ENCODE results near the gene WDR7. TPM values are rescaled to one million over a fixed set of nuclear protein-coding genes. Genes with fewer than 3 reads are reported as not detected.

Gene WDR7
- total RNA-seq, 1 experiment from 2014 or later, result 11.5 TPM

DNA sequence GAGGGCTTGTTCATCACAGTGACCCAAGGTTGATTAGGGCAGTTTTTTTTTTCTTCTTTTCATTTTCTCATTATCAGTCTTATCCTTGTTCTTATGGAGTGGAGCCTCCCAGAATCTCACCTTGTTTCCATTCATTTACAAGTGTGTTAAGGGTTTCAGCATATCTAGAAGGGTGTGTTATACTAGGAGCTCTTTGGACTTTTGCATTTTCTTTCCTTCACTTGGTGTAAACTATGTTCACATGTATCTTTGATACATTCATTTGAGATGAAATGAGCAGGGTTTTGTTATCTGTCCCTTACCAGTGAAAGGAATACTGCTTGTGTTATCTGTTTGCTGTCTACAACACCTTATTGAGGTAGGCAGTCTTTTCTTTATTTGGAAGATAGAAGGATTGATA, 96.7 kb downstream of the WDR7 start:
- Histone ChIP-seq H4K20me1 (ENCODE audit: insufficient read depth) (no peaks in the 10 kb centered on the region), H3K9me3 (ENCODE audit: control insufficient read depth in 1 of 2, insufficient read depth in 1 of 2, low read depth in 1 of 2, low read length in 2 of 2) (no peaks in the 10 kb centered on the region), H3K27ac (ENCODE audit: low read depth, low read length) (no peak overlapping the region), H3K9me2 (ENCODE audit: insufficient read depth) (no peaks in the 10 kb centered on the region), H2AFZ (ENCODE audit: low read depth, low read length, poor library complexity, severe bottlenecking) (no peak overlapping the region), H3K9ac (ENCODE audit: low read length) (no peak overlapping the region), H3K4me3 (replicated peaks in 1 of 2; ENCODE audit: low read depth in 1 of 2, low read length in 2 of 2) (no peak overlapping the region), H3K4me2 (ENCODE audit: low read length) (no peak overlapping the region), H3K36me3 (ENCODE audit: control insufficient read depth in 1 of 2, insufficient read depth in 2 of 2, low read length in 2 of 2) (no peaks in the 10 kb centered on the region), H3K79me2 (ENCODE audit: insufficient read depth, low read length) (no peaks in the 10 kb centered on the region), H3K27me3 (ENCODE audit: insufficient read depth, low read length) (no peaks in the 10 kb centered on the region), H3K4me1 (ENCODE audit: control insufficient read depth in 1 of 2, insufficient read depth in 2 of 2, low read length in 2 of 2) (no peaks in the 10 kb centered on the region)
- ChIA-PET POLR2A (no interaction called here), RAD21 (ENCODE audit: low non-redundant PET in 1 of 2, low total read pairs in 2 of 2, uncharacterized antibody in 2 of 2, unreplicated experiment in 2 of 2) (no interaction called here), CTCF (interaction anchor here (0.7 to 1.7 kb wide), 2 partner anchors 697 to 815 kb away, joined by 3 to 5 read pairs; no protein-coding TSS in a partner anchor)
- ATAC-seq (no peak), DNase-seq (ENCODE audit: low read depth, low spot score) (no peak)
- intact Hi-C loops (cut with micrococcal nuclease), result loop anchor here (1.0 to 5.0 kb wide), 3 partner anchors 698 to 1389 kb away; no protein-coding TSS in a partner anchor
- TF ChIP-seq EZH2 (IDR thresholded peaks at IDR 0.05), result no peak
- TF ChIP-seq SP1 (IDR thresholded peaks at IDR 0.05; ENCODE audit: low read depth), result no peak
- TF ChIP-seq RAD21 (IDR thresholded peaks at IDR 0.05; ENCODE audit: low read depth), result no peak
- TF ChIP-seq EGR1 (IDR thresholded peaks at IDR 0.05; ENCODE audit: low read depth), result no peak
- TF ChIP-seq, protein P1, sequence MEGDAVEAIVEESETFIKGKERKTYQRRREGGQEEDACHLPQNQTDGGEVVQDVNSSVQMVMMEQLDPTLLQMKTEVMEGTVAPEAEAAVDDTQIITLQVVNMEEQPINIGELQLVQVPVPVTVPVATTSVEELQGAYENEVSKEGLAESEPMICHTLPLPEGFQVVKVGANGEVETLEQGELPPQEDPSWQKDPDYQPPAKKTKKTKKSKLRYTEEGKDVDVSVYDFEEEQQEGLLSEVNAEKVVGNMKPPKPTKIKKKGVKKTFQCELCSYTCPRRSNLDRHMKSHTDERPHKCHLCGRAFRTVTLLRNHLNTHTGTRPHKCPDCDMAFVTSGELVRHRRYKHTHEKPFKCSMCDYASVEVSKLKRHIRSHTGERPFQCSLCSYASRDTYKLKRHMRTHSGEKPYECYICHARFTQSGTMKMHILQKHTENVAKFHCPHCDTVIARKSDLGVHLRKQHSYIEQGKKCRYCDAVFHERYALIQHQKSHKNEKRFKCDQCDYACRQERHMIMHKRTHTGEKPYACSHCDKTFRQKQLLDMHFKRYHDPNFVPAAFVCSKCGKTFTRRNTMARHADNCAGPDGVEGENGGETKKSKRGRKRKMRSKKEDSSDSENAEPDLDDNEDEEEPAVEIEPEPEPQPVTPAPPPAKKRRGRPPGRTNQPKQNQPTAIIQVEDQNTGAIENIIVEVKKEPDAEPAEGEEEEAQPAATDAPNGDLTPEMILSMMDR (IDR thresholded peaks at IDR 0.05 in 2 of 3, conservative IDR thresholded peaks at IDR 0.05 in 1 of 3; ENCODE audit: borderline replicate concordance in 1 of 3, insufficient read depth in 1 of 3, low read depth in 2 of 3, low read length in 2 of 3), result no peak
- no peak for TF ChIP-seq ELF1 (IDR thresholded peaks at IDR 0.05; ENCODE audit: borderline replicate concordance, low read depth)
- no peak for TF ChIP-seq CEBPB (IDR thresholded peaks at IDR 0.05; ENCODE audit: low read depth)
- no peak for TF ChIP-seq YY1 (IDR thresholded peaks at IDR 0.05; ENCODE audit: extremely low read depth, insufficient replicate concordance, low read depth, low read length)
- TF ChIP-seq, protein P2, sequence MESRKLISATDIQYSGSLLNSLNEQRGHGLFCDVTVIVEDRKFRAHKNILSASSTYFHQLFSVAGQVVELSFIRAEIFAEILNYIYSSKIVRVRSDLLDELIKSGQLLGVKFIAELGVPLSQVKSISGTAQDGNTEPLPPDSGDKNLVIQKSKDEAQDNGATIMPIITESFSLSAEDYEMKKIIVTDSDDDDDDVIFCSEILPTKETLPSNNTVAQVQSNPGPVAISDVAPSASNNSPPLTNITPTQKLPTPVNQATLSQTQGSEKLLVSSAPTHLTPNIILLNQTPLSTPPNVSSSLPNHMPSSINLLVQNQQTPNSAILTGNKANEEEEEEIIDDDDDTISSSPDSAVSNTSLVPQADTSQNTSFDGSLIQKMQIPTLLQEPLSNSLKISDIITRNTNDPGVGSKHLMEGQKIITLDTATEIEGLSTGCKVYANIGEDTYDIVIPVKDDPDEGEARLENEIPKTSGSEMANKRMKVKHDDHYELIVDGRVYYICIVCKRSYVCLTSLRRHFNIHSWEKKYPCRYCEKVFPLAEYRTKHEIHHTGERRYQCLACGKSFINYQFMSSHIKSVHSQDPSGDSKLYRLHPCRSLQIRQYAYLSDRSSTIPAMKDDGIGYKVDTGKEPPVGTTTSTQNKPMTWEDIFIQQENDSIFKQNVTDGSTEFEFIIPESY (IDR thresholded peaks at IDR 0.05; ENCODE audit: extremely low read depth, insufficient replicate concordance, low read length), result no peak
- TF ChIP-seq, protein P3, sequence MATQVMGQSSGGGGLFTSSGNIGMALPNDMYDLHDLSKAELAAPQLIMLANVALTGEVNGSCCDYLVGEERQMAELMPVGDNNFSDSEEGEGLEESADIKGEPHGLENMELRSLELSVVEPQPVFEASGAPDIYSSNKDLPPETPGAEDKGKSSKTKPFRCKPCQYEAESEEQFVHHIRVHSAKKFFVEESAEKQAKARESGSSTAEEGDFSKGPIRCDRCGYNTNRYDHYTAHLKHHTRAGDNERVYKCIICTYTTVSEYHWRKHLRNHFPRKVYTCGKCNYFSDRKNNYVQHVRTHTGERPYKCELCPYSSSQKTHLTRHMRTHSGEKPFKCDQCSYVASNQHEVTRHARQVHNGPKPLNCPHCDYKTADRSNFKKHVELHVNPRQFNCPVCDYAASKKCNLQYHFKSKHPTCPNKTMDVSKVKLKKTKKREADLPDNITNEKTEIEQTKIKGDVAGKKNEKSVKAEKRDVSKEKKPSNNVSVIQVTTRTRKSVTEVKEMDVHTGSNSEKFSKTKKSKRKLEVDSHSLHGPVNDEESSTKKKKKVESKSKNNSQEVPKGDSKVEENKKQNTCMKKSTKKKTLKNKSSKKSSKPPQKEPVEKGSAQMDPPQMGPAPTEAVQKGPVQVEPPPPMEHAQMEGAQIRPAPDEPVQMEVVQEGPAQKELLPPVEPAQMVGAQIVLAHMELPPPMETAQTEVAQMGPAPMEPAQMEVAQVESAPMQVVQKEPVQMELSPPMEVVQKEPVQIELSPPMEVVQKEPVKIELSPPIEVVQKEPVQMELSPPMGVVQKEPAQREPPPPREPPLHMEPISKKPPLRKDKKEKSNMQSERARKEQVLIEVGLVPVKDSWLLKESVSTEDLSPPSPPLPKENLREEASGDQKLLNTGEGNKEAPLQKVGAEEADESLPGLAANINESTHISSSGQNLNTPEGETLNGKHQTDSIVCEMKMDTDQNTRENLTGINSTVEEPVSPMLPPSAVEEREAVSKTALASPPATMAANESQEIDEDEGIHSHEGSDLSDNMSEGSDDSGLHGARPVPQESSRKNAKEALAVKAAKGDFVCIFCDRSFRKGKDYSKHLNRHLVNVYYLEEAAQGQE (IDR thresholded peaks at IDR 0.05; ENCODE audit: low read depth), result no peak
- TF ChIP-seq, protein P4, sequence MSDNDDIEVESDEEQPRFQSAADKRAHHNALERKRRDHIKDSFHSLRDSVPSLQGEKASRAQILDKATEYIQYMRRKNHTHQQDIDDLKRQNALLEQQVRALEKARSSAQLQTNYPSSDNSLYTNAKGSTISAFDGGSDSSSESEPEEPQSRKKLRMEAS (IDR thresholded peaks at IDR 0.05), result no peak
- no peak for TF ChIP-seq JUND (IDR thresholded peaks at IDR 0.05)
- TF ChIP-seq, protein P5, sequence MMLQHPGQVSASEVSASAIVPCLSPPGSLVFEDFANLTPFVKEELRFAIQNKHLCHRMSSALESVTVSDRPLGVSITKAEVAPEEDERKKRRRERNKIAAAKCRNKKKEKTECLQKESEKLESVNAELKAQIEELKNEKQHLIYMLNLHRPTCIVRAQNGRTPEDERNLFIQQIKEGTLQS (IDR thresholded peaks at IDR 0.05), result no peak
- no peak for TF ChIP-seq SRF (IDR thresholded peaks at IDR 0.05; ENCODE audit: low read depth)
- no peak for TF ChIP-seq CBX3 (IDR thresholded peaks at IDR 0.05; ENCODE audit: low read depth)
- TF ChIP-seq POLR2A (IDR thresholded peaks at IDR 0.05; ENCODE audit: borderline replicate concordance, extremely low read depth, insufficient read depth, insufficient read length), result no peak
- TF ChIP-seq EZH2phosphoT487 (IDR thresholded peaks at IDR 0.05; ENCODE audit: borderline replicate concordance), result no peak
- BruUV-seq (replicated peaks), result no TSS peak
